ENCODE results near the gene HDAC9.
A peak's percentile ranks its signal among the peaks of the same experiment; 100 is the strongest.

Gene HDAC9

DNA sequence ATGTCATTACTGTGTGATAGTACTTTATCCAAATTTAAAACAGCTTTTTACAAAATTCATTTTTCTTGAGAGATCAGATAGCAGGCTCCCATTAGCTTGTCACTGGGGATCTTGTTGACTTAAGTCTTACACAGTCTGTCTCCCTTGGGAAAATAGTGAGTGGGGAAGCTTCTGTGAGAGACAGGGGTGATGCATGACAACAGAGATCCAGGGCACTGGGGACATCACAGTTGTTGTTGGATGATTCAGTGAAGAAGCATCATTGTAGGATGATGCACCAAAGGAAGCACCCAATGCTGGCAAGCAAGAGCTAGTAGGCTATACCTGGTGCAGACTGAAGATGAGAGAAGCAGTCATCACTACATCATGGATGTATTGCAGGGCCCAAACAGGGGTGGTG is 284.7 kb downstream of the HDAC9 start:
- H3K4me1 ChIP-seq (ENCODE audit: control insufficient read depth, insufficient read depth, low read length, poor library complexity, severe bottlenecking), result no peaks in the 10 kb centered on the region
- no peaks in the 10 kb centered on the region for H3K9me3 ChIP-seq (ENCODE audit: control insufficient read depth, low read length)
- no peak overlapping the region for H3K4me3 ChIP-seq (ENCODE audit: extremely low read depth, insufficient read depth, low read length, poor library complexity, severe bottlenecking)
- no peaks in the 10 kb centered on the region for H3K36me3 ChIP-seq (ENCODE audit: control insufficient read depth, insufficient read depth, low read length)
- no peak overlapping the region for H3K27ac ChIP-seq (ENCODE audit: low read depth, low read length, severe bottlenecking)

DNA sequence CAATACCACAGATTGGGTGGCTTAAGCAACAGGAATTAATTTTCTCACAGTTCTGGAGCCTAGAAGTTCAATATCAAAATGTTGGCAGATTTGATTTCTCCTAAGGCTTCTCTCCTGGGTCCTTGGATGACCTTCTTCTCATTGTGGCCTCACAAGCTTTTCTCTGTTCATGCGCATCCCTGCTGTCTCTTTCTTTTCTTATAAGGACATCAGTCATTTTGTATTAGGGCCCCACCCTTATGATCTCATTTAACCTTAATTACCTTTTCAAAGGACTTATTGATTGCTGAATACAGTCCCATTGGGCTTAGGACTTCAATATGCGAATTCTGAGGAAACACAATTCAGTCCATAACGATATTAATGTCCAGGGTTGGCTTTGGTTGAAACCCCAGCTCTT is 285.4 kb downstream of the HDAC9 start:
- H3K4me1 ChIP-seq (ENCODE audit: control insufficient read depth, insufficient read depth, low read length, poor library complexity, severe bottlenecking), result no peaks in the 10 kb centered on the region
- 89 to 95% methylated on average over 1 to 3 of the region's 3 CpGs for WGBS, 2 experiments (ENCODE audit: insufficient coverage in 2 of 2)

DNA sequence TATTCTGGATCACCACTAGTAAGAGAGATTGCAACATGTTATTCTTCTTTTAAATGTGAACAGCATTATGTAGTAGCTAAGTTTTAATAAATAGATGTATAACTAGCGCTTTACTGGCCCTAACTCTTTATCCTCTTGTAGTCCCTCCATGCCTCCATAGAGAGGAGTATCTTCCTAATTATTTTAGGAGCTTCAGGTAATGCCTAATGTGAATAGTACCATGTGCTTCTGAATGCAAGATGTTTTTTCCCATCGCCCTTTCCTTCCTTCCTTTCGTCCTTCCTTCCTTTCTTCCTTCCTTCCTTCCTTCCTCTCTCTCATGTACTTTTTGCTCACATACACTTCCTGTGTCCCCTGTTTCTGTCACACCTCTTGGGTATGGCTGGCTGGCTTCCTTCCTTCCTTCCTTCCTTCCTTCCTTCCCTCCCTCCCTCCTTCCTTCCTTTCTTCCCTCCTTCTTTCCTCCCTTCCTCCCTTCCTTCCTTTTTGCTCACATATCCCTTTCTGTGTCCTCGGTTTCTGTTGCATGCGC is 290.7 kb downstream of the HDAC9 start:
- WGBS, 2 experiments (ENCODE audit: insufficient coverage in 2 of 2), result 88 to 100% methylated on average over 3 of the region's 5 CpGs
- Histone ChIP-seq H3K4me1 (ENCODE audit: control insufficient read depth, insufficient read depth, low read length, poor library complexity, severe bottlenecking) (no peaks in the 10 kb centered on the region), H3K9me3 (ENCODE audit: control insufficient read depth, low read length) (no peaks in the 10 kb centered on the region), H3K27ac (ENCODE audit: low read depth, low read length, severe bottlenecking) (no peak overlapping the region), H3K4me3 (ENCODE audit: extremely low read depth, insufficient read depth, low read length, poor library complexity, severe bottlenecking) (no peak overlapping the region), H3K36me3 (ENCODE audit: control insufficient read depth, insufficient read depth, low read length) (no peaks in the 10 kb centered on the region)

More for the DNA sequence above, 285.4 kb downstream of the HDAC9 start:
- no peaks in the 10 kb centered on the region for H3K9me3 ChIP-seq (ENCODE audit: control insufficient read depth, low read length)
- no peak overlapping the region for H3K27ac ChIP-seq (ENCODE audit: low read depth, low read length, severe bottlenecking)
- no peaks in the 10 kb centered on the region for H3K36me3 ChIP-seq (ENCODE audit: control insufficient read depth, insufficient read depth, low read length)
- no peak overlapping the region for H3K4me3 ChIP-seq (ENCODE audit: extremely low read depth, insufficient read depth, low read length, poor library complexity, severe bottlenecking)

DNA sequence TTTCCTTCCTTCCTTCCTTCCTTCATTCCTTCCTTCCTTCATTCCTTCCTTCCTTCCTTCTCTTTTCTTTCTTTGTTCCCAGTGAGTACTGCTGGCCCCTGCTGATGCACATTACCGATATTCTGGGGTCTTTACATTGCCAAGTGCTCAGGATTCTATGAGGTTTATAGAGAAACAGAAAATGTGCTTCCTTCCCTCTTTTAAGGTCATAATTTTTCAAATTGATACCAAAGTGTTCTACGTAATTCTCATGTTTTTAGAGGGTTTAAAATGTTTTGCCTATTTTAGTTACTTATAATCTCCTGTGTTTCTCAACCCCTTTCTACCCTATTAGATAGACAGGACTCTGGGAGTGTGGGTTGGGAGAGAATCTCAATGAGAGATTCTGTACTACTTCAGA is 291.2 kb downstream of the HDAC9 start:
- Histone ChIP-seq H3K27ac (ENCODE audit: low read depth, low read length, severe bottlenecking) (no peak overlapping the region), H3K4me3 (ENCODE audit: extremely low read depth, insufficient read depth, low read length, poor library complexity, severe bottlenecking) (no peak overlapping the region)

DNA sequence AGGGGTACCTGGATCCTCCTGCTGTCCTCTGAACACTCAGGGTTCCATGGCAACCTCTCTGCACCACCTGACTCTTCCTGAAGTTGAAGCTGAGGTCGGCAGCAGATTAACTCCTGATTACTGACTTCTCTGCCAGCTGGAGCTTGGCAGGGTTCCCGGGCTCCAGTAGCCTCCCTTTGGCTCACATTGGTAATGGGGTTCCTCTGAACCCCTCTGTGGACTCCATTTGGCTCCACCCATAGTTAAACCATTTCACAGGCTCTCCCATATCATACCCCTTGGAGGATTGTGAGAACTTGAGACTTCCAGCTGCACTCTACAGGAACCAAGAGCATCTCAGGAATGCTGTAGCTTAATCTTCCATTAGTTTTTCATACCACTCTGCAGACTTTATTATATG is 292.5 kb downstream of the HDAC9 start:
- Histone ChIP-seq H3K4me3 (ENCODE audit: extremely low read depth, insufficient read depth, low read length, poor library complexity, severe bottlenecking) (no peak overlapping the region), H3K36me3 (ENCODE audit: control insufficient read depth, insufficient read depth, low read length) (no peaks in the 10 kb centered on the region), H3K9me3 (ENCODE audit: control insufficient read depth, low read length) (no peaks in the 10 kb centered on the region), H3K27ac (ENCODE audit: low read depth, low read length, severe bottlenecking) (no peak overlapping the region), H3K4me1 (ENCODE audit: control insufficient read depth, insufficient read depth, low read length, poor library complexity, severe bottlenecking) (peaks cover 5% of the 10 kb centered on the region)
- WGBS, 2 experiments (ENCODE audit: insufficient coverage in 2 of 2), result 88 to 95% methylated on average over 2 of the region's 2 CpGs

More for the DNA sequence above, 291.2 kb downstream of the HDAC9 start:
- H3K36me3 ChIP-seq (ENCODE audit: control insufficient read depth, insufficient read depth, low read length), result no peaks in the 10 kb centered on the region
- WGBS, 2 experiments (ENCODE audit: insufficient coverage in 2 of 2), result 100% methylated on average over 1 of the region's 2 CpGs; no CpG with 5 or more reads in 1 of the 2 experiments
- H3K4me1 ChIP-seq (ENCODE audit: control insufficient read depth, insufficient read depth, low read length, poor library complexity, severe bottlenecking), result no peaks in the 10 kb centered on the region
- H3K9me3 ChIP-seq (ENCODE audit: control insufficient read depth, low read length), result no peaks in the 10 kb centered on the region

DNA sequence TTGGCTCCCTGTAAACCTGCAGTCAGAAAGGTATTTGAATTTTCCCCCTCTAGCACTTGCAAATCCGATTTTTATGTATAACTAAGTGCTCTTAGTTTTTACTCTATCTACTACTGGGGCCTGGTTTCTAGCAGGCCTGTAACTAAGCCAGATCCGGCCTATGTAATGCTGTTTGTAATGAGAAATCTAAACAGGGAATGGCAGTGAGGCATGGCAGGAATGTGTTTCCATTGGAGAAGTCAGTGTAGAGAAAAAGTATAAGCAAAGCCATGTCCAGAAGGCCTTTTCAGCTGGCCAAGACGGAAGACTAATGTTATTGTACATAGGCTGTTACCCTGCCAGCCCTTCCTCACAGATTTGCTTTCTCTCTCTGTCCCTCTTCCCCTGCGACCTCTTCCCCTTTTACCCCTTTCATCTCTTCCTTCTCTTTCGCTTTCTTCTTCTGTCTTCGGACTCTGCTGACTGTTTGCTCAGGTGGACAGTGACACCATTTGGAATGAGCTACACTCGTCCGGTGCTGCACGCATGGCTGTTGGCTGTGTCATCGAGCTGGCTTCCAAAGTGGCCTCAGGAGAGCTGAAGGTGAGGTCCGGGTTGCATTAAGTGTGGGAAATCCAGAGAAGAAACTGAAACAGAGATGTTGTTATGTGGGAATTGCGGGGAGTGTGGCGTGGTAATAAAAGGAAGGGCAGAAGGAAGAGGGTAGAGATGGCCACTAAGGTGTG is 297.5 kb downstream of the HDAC9 start:
- WGBS, 2 experiments (ENCODE audit: insufficient coverage in 2 of 2), result 92 to 93% methylated on average over 10 to 12 of the region's 13 CpGs

DNA sequence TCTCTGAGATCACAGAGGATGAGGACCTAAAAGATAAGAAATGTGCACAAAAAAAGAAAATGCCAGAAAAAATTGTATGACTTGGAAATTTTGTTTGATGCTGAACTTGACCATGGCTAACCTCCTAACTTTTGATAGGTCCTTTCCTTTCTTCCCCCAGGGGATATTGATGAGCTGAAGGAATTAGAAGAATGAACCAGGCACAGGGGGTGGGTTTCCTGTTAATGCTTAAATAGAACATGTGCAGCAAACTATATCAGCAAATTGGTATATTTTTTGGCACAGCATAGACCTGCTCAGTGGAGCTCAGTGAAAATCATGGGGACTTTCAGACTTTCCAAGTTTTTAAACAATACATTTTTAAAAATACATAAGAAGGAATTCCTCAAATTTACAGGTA is 300.7 kb downstream of the HDAC9 start:
- no peak overlapping the region for H3K27ac ChIP-seq (ENCODE audit: low read depth, low read length, severe bottlenecking)
- no peak overlapping the region for H3K4me3 ChIP-seq (ENCODE audit: extremely low read depth, insufficient read depth, low read length, poor library complexity, severe bottlenecking)
- H3K4me1 ChIP-seq (ENCODE audit: control insufficient read depth, insufficient read depth, low read length, poor library complexity, severe bottlenecking), result peaks cover 14% of the 10 kb centered on the region
- no peaks in the 10 kb centered on the region for H3K36me3 ChIP-seq (ENCODE audit: control insufficient read depth, insufficient read depth, low read length)
- H3K9me3 ChIP-seq (ENCODE audit: control insufficient read depth, low read length), result no peaks in the 10 kb centered on the region

More for the DNA sequence above, 297.5 kb downstream of the HDAC9 start:
- Histone ChIP-seq H3K27ac (ENCODE audit: low read depth, low read length, severe bottlenecking) (peak overlapping the region; percentile 52), H3K36me3 (ENCODE audit: control insufficient read depth, insufficient read depth, low read length) (no peaks in the 10 kb centered on the region), H3K4me3 (ENCODE audit: extremely low read depth, insufficient read depth, low read length, poor library complexity, severe bottlenecking) (no peak overlapping the region), H3K9me3 (ENCODE audit: control insufficient read depth, low read length) (no peaks in the 10 kb centered on the region), H3K4me1 (ENCODE audit: control insufficient read depth, insufficient read depth, low read length, poor library complexity, severe bottlenecking) (peaks cover 11% of the 10 kb centered on the region)

DNA sequence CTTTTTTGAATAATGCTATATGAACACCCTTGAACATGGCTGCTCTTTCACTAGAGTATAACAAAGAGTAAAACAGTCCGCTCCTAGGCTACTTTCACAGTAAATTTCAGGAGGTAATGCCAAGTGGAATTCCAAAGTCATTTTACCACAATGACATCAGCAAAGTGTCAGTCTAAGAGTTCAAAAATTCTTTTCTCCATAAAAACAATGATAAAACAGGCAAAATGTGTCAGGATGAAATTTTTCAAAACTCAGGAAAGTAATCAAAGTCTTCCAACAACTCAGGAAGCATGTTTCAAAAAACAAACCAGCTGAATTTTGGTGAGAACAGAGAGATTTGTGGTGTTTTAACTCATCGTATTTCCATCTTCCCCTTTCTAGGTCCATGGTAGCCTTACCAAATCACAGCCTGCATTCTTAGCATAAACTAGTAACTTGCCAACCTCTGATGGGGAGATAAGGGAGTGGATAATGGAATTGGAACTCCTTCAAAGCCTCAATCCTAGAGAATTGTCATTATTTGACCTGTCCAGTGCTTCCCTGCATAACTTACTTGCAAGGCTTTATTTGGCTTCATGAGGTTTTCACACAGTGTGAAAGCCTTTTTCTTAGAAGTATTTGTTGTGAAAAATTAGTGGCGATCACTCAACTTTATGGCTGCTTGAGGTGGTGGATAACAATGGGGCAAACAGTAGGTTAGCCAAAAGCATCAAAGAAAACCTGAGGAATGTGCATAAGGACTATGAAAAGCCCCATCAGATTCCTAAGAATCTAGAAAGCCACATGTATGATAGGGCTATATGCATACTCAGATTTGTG is 302.7 kb downstream of the HDAC9 start:
- Histone ChIP-seq H3K27ac (ENCODE audit: low read depth, low read length, severe bottlenecking) (no peak overlapping the region), H3K36me3 (ENCODE audit: control insufficient read depth, insufficient read depth, low read length) (no peaks in the 10 kb centered on the region), H3K9me3 (ENCODE audit: control insufficient read depth, low read length) (no peaks in the 10 kb centered on the region), H3K4me3 (ENCODE audit: extremely low read depth, insufficient read depth, low read length, poor library complexity, severe bottlenecking) (no peak overlapping the region), H3K4me1 (ENCODE audit: control insufficient read depth, insufficient read depth, low read length, poor library complexity, severe bottlenecking) (peaks cover 8% of the 10 kb centered on the region)
- WGBS, 2 experiments (ENCODE audit: insufficient coverage in 2 of 2), result 71 to 83% methylated on average over 1 of the region's 3 CpGs

DNA sequence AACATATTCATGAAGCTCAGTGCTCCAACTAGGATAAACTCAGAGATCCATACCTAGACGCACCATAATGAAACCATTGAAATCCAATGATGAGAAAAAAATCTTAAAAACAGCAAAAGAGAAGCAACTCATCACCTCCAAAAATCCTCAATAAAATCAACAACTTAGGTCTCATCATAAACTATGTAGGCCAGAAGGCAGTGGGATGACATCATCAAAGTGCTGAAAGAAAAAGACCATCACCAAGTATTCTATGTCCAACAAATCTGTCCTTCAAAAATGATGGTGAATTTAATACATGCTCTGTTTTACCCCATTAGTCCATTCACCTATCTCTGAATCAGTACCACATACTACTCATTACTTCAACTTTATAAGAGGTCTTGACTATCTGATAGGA is 304.4 kb downstream of the HDAC9 start:
- no peak overlapping the region for H3K4me3 ChIP-seq (ENCODE audit: extremely low read depth, insufficient read depth, low read length, poor library complexity, severe bottlenecking)
- no peaks in the 10 kb centered on the region for H3K9me3 ChIP-seq (ENCODE audit: control insufficient read depth, low read length)
- H3K27ac ChIP-seq (ENCODE audit: low read depth, low read length, severe bottlenecking), result no peak overlapping the region
- no CpG with 5 or more reads among the region's 1 CpG for WGBS, 2 experiments (ENCODE audit: insufficient coverage in 2 of 2)
- H3K36me3 ChIP-seq (ENCODE audit: control insufficient read depth, insufficient read depth, low read length), result no peaks in the 10 kb centered on the region
- peaks cover 16% of the 10 kb centered on the region for H3K4me1 ChIP-seq (ENCODE audit: control insufficient read depth, insufficient read depth, low read length, poor library complexity, severe bottlenecking)

DNA sequence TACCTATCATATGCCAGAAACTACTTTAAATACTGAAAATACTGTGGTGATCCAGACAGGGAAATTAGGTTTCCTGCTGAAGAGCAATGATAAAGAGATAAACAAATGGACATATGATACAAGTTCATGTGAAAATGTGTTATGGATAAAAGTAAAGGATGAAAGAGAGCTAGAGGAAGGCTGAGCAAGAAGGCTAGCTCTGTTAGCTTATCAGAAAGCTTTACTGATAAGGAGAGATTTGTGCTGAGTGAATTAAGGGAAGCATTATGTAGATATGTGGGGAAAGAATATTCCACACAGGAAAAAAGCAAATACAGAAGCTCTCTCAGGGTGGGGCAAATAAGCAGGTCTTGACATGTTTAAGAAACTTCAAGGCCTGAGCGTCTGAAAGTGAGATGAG is 308.4 kb downstream of the HDAC9 start:
- H3K4me3 ChIP-seq (ENCODE audit: extremely low read depth, insufficient read depth, low read length, poor library complexity, severe bottlenecking), result no peak overlapping the region
- peaks cover 8% of the 10 kb centered on the region for H3K4me1 ChIP-seq (ENCODE audit: control insufficient read depth, insufficient read depth, low read length, poor library complexity, severe bottlenecking)
- H3K9me3 ChIP-seq (ENCODE audit: control insufficient read depth, low read length), result no peaks in the 10 kb centered on the region
- no peaks in the 10 kb centered on the region for H3K36me3 ChIP-seq (ENCODE audit: control insufficient read depth, insufficient read depth, low read length)
- H3K27ac ChIP-seq (ENCODE audit: low read depth, low read length, severe bottlenecking), result no peak overlapping the region
- WGBS, 2 experiments (ENCODE audit: insufficient coverage in 2 of 2), result no CpG with 5 or more reads among the region's 1 CpG

DNA sequence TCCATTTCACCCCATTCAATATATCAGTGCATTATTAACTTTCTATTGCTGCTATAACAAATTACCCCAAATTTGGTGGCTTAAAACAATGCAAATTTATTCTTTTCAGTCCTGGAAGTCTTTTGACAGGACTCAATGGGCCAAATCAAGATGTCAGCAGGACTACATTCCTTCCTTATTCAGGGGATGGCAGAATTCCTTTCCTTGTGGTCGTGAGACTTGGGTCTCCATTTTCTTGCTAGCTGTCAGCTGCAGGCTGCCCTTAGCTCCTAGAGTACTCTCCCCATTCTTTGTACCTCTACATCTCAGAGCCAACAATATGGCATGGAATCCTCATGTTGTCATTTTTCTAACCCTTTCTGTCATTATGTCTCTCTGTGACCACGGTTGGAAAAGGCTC is 310.6 kb downstream of the HDAC9 start:
- H3K4me1 ChIP-seq (ENCODE audit: control insufficient read depth, insufficient read depth, low read length, poor library complexity, severe bottlenecking), result peaks cover 8% of the 10 kb centered on the region
- no peak overlapping the region for H3K27ac ChIP-seq (ENCODE audit: low read depth, low read length, severe bottlenecking)
- WGBS, 2 experiments (ENCODE audit: insufficient coverage in 2 of 2), result 67 to 71% methylated on average over 1 of the region's 2 CpGs
- no peaks in the 10 kb centered on the region for H3K9me3 ChIP-seq (ENCODE audit: control insufficient read depth, low read length)
- no peak overlapping the region for H3K4me3 ChIP-seq (ENCODE audit: extremely low read depth, insufficient read depth, low read length, poor library complexity, severe bottlenecking)
- no peaks in the 10 kb centered on the region for H3K36me3 ChIP-seq (ENCODE audit: control insufficient read depth, insufficient read depth, low read length)

Data from mesodermal cell (in vitro differentiated cells).